ENCODE data around the gene MARCHF10.

The MARCHF10 gene

DNA sequence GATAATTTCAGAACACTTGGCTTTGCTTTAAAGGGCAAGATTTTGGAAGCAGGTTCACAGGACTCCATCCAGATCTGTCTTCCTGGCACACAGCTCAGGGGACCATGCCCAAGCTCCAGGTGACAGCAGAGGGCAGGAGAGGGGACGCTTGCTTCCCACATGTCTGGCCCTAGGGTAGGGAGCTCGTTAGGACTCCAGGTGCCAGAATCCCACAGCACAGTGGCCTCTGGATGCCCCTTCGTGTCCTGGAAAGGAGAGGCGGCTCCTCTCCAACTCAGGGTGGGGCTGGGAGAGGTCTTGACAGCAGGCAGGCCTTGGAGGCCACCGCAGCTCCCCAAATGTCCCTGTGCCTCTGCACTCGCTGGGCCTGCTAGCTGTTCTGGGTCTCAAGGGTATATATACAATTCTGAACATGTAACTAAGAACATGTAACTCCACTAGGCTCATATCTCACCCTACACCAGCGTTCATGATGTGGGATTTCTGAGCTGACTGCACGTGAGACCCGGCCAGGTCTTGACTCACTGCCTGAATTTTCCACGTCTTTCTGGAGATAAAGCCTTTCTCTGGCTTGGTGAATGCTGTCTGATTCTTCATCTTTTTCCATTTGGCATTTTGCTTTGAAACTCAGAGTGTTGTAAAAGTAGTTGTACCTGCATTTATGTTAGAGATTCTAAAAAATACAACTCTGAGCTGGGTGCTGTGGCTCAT lies 52.8 kb downstream of the MARCHF10 start:
- no peak for DNase-seq (ENCODE audit: low read depth in 1 of 2, low spot score in 1 of 2)

DNA sequence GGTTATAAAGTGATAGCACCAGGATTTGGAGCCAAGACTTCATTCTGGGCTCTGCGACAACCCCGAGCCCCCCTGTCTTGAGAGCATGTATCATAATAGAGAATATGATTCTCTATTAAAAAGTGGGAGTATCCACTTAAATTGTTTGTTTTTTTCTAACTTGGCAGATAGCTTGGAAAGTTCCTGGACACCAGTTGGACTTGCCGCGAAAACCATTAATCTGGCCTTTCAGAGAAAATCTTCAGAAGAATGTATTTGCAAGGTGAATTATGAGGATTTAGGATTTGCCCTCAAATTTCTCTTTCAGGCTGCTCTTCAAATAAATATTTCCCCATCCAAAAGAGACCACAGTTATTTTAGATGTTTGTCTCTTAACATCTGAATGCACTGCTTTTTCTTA lies 53.5 kb downstream of the MARCHF10 start:
- DNase-seq (ENCODE audit: low read depth in 1 of 2, low spot score in 1 of 2) = no peak

DNA sequence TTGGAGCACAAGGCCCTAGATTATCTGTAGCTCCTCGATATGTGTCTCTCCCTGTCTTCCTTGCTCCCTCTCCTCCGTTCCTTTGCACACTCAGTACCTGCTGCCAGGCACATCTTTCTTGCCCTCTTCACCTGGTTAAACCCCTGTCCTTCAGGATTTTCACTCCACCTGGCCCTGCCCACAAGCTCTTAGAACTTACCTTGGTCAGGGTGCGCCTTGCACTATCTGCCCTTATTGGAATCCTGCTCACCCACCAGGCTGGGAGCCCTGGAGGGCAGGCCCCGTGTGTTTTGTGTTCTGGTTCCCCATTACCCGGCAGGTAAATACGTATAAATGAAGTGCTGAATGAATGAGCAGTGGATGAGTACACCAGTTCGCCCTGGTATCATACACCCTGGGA lies 54.6 kb downstream of the MARCHF10 start:
- DNase-seq (ENCODE audit: low read depth in 1 of 2, low spot score in 1 of 2) = no peak

DNA sequence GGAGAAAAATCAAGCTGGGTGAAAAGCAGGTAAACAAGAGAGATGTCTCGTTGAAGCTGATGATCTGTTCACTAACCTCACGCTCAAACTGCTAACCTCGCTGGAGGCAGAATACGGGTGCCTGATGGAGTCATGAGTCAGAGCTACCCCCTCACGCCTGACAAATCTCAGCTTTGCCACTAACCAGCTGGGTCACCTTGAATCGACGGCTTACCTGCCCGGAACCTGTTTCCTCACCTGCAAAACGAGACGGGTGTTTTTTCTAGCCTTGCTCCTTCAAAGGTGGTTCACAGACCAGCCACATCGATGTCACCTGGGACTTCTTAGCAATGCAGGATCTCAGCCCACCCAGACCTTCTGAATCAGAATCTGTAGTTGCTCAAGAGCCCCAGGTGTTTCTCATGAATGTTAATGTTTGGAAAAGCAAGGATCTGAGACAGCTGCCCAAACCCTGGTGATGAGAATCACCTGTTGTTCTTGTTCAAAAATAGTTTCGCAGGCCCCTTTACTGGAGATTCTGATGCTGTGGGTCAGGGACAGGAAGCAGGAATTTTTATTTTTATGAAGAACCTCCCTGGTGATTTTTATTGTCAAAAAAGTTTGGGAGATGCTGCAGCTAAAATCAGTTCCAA lies 56.9 kb downstream of the MARCHF10 start:
- no peak for DNase-seq (ENCODE audit: low read depth in 1 of 2, low spot score in 1 of 2)

DNA sequence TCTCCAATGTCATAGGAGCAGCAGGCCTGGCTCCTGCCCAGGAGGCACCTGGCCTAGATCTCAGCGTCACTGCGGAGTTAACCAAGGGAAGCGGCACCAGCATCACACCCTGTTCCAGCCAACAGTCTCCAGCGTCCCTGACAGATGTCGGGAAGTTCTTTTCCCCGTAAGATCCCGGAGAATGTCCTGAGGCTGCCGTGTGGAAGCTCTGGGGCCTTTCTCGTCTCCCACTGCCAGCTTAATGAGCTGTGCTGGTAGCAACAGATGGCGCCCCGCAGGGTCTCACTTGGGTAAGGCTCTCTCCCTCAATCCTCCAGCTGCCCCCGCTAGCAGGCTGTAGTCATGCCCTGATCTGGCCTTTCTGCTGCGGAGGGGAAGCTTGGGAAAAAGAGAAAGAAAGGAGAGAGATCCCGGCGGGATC lies 57.5 kb downstream of the MARCHF10 start:
- DNase-seq (ENCODE audit: low read depth in 1 of 2, low spot score in 1 of 2) = no peak

DNA sequence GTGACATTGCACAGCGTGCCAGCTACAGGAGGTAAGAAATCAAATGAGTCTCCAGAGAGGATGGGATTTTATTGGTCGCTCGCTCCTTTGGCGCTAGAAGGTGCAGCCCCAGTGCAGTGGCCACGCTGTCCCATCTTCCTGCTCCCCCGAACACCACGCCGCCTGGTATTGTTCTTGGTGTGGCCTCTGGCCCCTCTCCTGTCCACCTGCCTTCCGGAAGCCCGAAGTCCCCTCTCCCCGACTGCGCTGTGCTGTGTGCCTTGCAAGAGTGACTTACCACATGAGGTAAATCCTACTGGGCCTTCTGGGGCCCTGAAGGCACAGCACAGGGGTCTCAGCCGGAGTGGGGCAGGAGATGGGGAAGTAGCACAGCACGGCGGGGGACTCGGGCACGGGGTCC lies 58.2 kb downstream of the MARCHF10 start:
- no peak for DNase-seq (ENCODE audit: low read depth in 1 of 2, low spot score in 1 of 2)

DNA sequence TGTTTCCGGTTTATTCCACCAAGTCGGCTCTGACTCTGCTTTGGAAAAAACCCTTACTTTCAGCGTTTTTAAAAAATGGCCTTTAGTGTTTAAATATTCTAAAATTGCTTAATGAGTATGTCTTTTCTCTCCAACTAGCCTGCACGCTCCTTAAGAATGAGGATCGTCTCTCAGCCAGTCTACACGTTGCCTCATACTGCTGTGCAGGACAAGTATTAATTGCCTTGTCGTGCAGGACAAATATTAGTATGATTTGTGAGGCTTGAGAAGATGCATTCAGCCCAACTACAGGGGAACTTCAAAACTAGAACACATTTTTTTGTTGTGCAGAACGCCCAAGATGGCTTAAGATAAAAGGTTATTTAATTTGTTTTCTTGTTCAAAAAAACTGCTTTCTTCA lies 61.2 kb downstream of the MARCHF10 start:
- DNase-seq (ENCODE audit: low read depth in 1 of 2, low spot score in 1 of 2) = no peak

DNA sequence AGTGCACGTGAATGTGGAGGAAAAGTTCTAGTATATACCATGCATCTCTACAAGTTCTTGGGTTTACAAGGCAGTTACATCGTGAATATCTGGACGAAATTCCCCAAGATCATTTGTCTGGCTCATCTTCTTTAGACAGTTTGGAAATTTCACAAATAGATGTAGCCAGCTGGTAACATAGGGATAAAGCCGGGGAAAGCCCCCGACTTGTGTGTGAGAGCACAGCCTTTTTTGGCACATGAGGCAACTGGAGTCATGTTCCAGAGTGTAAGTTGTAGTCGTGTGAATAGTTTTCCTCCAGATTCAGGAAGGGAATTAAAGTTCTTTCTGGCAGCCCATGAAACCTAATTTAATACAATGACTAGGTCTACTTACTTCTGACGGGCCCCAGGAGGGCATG lies 62.3 kb downstream of the MARCHF10 start:
- no peak for DNase-seq (ENCODE audit: low read depth in 1 of 2, low spot score in 1 of 2)

DNA sequence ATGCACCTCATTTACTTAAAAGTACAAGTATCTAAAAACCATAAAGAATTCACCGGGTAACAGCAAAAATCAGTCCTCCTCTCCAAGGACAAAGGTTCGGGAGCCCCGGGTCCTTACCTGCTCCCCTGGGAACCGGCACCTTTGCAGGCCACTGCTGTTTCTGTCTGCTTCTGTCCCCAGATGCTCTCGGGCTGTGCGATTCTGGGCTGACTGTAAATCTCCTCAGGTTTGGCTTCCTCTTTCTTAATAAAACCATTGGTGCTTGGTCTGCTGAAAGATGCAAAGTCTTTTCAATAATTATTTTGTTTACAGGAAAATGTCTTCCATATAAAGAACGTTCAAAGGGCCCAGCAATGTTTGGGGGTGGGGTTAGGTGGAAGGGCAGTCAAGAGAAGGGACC lies 63.9 kb downstream of the MARCHF10 start:
- no peak for DNase-seq (ENCODE audit: low read depth in 1 of 2, low spot score in 1 of 2)

DNA sequence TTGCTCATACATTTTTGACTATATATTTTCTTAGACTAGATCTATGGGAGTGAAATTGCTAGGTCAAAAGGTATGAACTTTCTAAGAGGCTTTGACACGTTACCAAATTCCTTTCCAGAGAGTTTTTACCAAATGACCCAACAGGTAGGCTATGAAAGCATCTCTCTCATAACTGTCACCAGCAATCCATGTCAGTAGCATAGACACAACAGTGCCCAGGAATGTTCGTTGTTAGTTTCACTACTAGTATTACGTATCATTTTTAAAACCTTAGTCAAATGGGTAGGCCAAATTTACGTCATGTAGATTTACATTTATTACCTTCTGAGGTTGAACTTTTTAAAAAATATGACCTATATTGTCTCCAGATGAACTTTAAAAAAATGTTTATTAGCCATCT lies 66.8 kb downstream of the MARCHF10 start:
- no peak for DNase-seq (ENCODE audit: low read depth in 1 of 2, low spot score in 1 of 2)

DNA sequence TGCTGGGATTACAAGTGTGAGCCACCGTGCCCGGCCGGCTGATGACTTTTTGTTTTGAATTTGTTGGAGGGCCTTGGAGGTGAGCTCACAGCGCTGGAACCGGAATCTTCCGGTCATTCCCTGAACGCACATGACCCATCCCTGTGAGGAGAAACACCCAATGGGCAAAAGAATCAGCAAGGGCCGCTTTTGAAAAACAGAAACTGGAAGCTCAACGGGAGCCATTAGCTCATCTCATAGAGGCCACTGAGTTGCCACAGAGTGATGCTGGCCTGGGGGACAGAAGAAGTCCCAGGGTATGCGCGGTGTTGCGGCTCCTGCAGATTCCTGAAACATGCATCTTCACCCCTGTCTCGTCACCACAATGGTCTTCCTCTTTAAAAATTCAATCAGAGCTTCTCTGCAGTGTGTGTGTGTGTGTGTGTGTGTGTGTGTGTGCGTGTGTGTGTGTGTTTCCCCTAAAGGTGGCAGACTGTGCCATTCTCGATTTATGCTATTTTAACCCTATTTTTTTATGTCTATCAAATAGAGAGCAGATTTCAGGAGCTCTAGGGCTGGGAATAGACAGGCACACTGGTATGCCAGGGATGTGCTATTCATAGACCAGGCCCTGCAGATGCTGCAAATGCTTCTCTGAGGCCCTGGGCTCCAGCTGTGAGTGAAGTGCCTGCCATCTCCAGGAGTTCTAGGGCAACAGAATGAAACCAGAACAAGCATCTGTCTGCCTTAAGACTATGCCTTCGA lies 68.3 kb downstream of the MARCHF10 start:
- no peak for DNase-seq (ENCODE audit: low read depth in 1 of 2, low spot score in 1 of 2)

DNA sequence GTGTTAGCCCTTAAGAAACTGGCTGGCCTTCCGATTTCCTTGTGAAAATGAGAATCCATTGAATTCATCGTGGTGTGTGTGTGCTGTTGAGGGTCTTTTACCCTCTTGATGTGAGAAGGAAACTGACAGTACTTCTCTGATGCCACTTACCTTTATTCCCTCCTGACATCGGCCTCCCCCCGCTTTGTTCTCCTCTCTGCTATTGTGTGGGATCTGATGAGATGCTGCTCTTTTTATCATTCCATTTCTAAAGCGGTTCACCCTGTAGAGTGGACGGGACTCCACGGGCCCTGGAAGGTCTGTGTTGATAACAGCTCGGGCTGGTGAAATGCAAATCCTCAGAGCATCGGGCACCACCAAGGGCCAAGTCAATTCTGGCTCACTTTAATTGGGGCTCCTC lies 69.8 kb downstream of the MARCHF10 start:
- DNase-seq (ENCODE audit: low read depth in 1 of 2, low spot score in 1 of 2) = no peak

DNA sequence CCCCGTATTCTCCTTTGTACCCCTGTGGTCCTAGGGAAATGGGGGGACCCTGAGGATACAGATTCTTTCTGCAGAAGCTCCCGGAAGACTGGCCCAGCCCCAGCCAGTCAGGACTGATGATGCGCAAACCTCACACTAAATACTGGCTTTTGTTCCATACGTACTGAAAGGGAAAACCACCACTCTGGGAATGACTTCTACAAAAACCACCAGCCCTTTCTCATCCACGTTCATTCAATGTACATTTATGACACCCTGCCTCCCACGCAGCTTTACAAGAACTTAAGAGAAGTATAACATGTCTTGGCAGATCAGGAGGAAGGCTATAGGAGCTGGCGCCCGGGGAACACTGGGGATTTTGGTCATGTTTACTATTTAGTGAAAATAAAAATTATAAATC lies 70.6 kb downstream of the MARCHF10 start:
- no peak for DNase-seq (ENCODE audit: low read depth in 1 of 2, low spot score in 1 of 2)

DNA sequence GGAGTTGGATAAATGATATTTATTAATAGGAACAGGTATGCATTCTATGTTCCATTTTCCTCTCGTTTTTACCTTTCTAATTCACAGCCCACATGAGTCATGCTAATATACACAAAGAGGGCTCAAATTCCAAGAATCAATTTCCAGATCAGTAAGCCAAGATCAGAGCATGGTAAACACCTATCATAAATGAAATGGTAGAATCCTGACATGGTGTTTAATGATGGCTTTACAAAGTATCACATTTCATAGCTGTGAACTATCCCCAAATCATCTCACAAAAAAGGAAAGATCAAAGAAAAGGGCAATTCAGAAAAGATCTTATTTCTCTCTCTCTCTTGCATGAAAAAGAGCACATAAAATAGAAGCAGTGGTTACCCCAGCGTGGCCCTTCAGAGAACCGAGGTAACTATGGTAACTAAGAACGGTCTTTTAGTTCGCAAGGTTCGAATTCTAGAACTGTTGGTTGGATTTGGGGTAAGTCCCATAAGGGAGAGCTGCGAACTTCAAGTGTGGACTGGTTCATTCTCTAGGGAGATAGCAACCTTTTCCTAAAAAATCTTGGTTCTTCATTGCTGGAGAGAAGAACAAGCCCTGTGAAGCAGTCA lies 73.0 kb downstream of the MARCHF10 start:
- no peak for DNase-seq (ENCODE audit: low read depth in 1 of 2, low spot score in 1 of 2)

DNA sequence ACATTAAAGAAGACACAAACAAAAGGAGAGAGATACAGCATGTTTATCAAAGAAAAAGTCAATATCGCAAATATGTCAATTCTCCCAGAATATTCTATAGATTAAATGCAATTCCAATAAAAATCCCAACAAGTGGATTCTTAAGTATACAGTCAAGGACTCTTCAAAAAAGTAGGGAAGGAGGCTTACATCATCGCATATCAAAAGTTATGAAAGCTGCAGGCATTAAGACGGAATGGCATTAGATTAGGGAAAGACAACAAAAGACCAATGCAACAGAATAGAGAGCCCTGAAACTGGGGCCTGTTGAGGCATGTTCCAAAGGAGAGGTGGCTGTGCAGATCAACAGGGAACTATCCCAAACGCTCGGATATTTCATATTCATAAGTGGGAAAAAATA lies 76.0 kb downstream of the MARCHF10 start:
- DNase-seq (ENCODE audit: low read depth in 1 of 2, low spot score in 1 of 2) = no peak

DNA sequence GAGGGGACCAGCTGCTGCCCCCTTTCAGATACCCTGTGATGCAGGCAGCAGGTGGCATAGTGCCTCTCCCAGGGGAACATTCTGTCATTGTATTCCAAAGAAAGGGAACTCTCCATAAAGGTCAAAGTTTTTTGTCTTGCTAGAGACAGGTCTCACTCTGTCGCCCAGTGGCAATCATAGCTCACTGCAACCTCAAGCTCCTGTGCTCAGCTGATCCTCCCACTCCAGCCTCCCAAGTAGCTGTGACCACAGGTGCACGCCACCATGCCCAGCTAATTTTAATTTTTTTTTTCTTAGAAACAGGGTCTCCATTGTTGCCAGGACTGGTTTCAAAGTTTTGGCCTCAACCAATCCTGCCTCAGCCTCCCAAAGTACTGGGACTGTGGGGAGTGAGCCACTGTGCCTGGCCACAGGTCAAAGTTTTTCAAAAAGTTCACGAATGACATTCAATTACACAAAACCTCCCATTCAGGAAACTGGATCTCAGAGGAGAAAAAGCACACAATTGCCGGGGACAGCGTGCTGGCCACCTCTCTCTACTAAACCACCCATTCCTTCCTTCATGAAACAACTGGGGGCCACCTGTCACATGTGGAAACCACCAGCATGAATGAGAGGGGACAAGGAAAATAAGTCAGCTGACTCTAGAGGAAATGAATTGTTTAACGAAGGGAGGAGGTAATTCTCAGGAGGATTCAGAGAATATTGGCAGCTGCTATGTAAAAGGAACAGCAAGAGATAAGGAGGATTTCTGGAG lies 80.0 kb downstream of the MARCHF10 start:
- no peak for DNase-seq (ENCODE audit: low read depth in 1 of 2, low spot score in 1 of 2)

DNA sequence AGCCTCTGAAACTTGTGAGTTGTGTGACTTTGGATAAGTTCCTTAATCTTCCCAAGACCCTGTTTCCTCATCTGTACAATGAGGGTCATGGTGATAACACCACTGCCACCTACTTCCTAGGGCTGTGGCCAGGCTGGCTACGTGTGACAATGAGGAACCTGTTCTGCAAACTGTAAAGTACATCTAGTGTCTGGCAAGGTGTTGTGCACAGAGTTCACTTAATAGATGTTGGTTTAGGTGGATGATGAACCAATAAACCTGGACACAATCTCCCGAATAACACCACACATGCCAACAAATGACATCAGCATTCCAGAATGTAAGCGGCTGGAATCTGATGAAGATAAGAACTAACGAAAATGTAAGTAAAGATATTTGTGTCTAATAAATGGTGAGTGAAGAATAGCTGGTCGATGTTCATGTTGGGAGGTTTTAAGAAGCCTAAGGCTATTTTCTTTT lies 82.3 kb downstream of the MARCHF10 start:
- DNase-seq (ENCODE audit: low read depth in 1 of 2, low spot score in 1 of 2) = no peak

DNA sequence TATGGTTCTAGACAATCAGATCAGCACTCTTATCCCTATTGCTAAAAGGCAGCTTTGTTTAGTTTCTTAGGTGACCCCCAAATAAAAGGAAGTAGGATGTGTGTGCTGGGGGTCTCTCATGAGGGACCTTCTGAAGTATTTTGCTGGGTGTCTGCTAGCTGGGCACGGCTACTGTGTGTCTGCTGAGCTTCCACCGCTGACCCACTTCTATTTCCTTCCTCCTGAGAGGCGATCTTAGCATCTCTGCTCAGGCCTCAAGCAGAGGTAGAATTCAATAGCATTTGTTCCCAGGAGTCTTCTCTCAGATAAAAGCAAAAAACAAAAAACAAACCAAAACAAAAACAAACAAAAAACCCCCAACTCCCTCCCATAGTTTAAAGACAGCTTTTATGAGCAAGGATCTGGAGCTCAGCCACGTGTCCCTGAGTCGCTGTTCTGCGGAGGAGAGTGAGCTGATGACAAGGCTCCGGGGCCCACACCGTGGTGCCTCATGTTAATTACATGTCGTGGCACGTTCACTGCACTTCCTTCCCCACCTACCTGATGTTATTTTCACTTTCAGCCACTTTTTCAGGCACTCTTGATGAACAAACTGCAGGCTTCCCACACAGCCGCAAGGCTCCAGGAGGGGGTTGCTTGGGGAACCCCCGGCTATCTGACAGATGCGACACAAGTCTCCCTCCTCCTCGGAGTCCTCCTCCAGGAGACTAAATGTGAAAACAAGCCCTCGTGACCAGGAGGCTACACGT lies 83.5 kb downstream of the MARCHF10 start:
- DNase-seq (ENCODE audit: low read depth in 1 of 2, low spot score in 1 of 2) = peak; percentile 16 to 61

DNA sequence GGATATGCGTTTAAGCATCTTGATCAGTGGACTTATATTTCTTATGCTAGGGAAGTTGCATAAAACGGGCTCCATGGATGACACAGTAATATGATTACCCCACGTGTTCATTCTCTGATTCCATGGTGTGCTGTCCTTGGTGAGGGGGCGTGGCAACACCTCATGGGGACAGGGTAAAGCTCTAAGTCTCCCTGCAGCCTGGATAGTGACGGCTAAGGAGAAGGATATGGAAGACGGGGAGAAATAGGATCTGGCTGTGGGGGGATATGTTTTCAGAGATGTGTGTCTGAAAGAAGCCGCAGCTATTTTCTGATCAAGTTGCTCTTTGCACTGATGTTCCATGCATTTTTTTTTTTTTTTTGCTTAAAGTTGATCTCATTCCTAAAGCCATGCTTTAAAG lies 84.3 kb downstream of the MARCHF10 start:
- DNase-seq (ENCODE audit: low read depth in 1 of 2, low spot score in 1 of 2) = no peak

DNA sequence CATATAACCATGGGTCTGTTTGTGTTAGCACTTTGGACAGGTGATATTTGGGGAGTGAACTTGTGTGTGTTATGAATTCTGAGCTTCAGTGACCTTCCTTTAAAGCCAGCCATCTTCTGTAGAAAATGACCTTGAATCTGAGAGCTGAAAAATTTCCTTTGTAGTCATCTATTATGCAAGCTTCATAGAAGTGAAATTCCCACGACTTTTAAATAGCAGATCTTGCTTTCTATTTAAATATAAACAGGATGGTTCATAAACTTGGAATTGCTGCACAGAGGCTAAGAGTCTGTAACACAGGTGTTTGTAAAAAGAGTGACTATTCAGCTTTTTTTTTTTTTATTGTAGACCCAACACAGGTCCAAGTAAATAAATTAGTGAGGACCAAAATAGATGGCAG lies 85.5 kb downstream of the MARCHF10 start:
- no peak for DNase-seq (ENCODE audit: low read depth in 1 of 2, low spot score in 1 of 2)
